Measurements from ENCODE around the gene KCNAB1. TPM values are rescaled to one million over a fixed set of nuclear protein-coding genes. Genes with fewer than 3 reads are reported as not detected.

KCNAB1 gene
- polyA plus RNA-seq, 1 donor (not counting 4 experiments of a cell fraction or from before 2014, with no cell fraction given), result 0.03 TPM

- Histone ChIP-seq H3K27me3 (ENCODE audit: control insufficient read depth, extremely low read depth, insufficient read depth, low read length) (peaks cover 4% of the 10 kb centered on the region), H2AFZ (ENCODE audit: control insufficient read depth, low read length) (no peak overlapping the region), H3K36me3 (ENCODE audit: control insufficient read depth in 2 of 2, extremely low read depth in 1 of 2, insufficient read depth in 2 of 2, low read length in 2 of 2) (no peaks in the 10 kb centered on the region), H3K27ac (ENCODE audit: control insufficient read depth, insufficient read depth, low read length) (no peak overlapping the region), H3K4me1 (ENCODE audit: control insufficient read depth, extremely low read depth, insufficient read depth, low read length) (peaks cover 3% of the 10 kb centered on the region), H3K9me3 (ENCODE audit: control insufficient read depth, low read depth, low read length) (no peaks in the 10 kb centered on the region), H3K79me2 (ENCODE audit: control insufficient read depth, insufficient read depth, low read length) (no peaks in the 10 kb centered on the region), H3K4me3 (ENCODE audit: control insufficient read depth in 2 of 3, extremely low read depth in 1 of 3, insufficient read depth in 2 of 3, low read depth in 1 of 3, low read length in 3 of 3) (no peak overlapping the region), H3K4me2 (ENCODE audit: control insufficient read depth, extremely low read depth, insufficient read depth, low read depth, low read length) (no peak overlapping the region), H4K20me1 (ENCODE audit: control insufficient read depth, extremely low read depth, insufficient read depth, low read length) (no peaks in the 10 kb centered on the region), H3K9ac (ENCODE audit: control insufficient read depth, extremely low read depth, insufficient read depth, low read length) (no peak overlapping the region), H3K9me1 (ENCODE audit: control insufficient read depth, extremely low read depth, insufficient read depth, low read length) (no peaks in the 10 kb centered on the region)
- dilution Hi-C loops (cut with MboI; ENCODE audit: extremely low pct_ligation_motif_present, low sequenced_read_pairs), result loop anchor here (25.0 kb wide), 1 partner anchor 362 kb away; no protein-coding TSS in a partner anchor
- DNase-seq (ENCODE audit: low read depth, low spot score) (no peak), FAIRE-seq (peak; percentile 57)
- TF ChIP-seq CTCF (optimal IDR thresholded peaks at IDR 0.05 in 1 of 3, IDR thresholded peaks at IDR 0.05 in 1 of 3, conservative IDR thresholded peaks at IDR 0.05 in 1 of 3; ENCODE audit: extremely low read depth in 1 of 3, insufficient read depth in 2 of 3, low read length in 3 of 3), result peak; percentile 57 to 88 (median 70)
- TF ChIP-seq EZH2 (IDR thresholded peaks at IDR 0.05; ENCODE audit: low read length), result no peak
These were observed 30.2 kb downstream of the KCNAB1 start for GRCh38 chr3:156150434-156151066.

GRCh38 chr3:156151824-156152428, 31.5 kb downstream of the KCNAB1 start:
- Histone ChIP-seq H3K27me3 (ENCODE audit: control insufficient read depth, extremely low read depth, insufficient read depth, low read length) (no peaks in the 10 kb centered on the region), H3K4me1 (ENCODE audit: control insufficient read depth, extremely low read depth, insufficient read depth, low read length) (peaks cover 3% of the 10 kb centered on the region), H3K79me2 (ENCODE audit: control insufficient read depth, insufficient read depth, low read length) (no peaks in the 10 kb centered on the region), H3K4me2 (ENCODE audit: control insufficient read depth, extremely low read depth, insufficient read depth, low read depth, low read length) (peak overlapping the region; percentile 28), H3K9me3 (ENCODE audit: control insufficient read depth, low read depth, low read length) (no peaks in the 10 kb centered on the region), H3K36me3 (ENCODE audit: control insufficient read depth in 2 of 2, extremely low read depth in 1 of 2, insufficient read depth in 2 of 2, low read length in 2 of 2) (no peaks in the 10 kb centered on the region), H3K27ac (ENCODE audit: control insufficient read depth, insufficient read depth, low read length) (no peak overlapping the region), H4K20me1 (ENCODE audit: control insufficient read depth, extremely low read depth, insufficient read depth, low read length) (no peaks in the 10 kb centered on the region), H3K9ac (ENCODE audit: control insufficient read depth, extremely low read depth, insufficient read depth, low read length) (no peak overlapping the region), H2AFZ (ENCODE audit: control insufficient read depth, low read length) (peak overlapping the region; percentile 70), H3K4me3 (ENCODE audit: control insufficient read depth in 2 of 3, extremely low read depth in 1 of 3, insufficient read depth in 2 of 3, low read depth in 1 of 3, low read length in 3 of 3) (peak overlapping the region in 1 of 3 experiments; percentile 19), H3K9me1 (ENCODE audit: control insufficient read depth, extremely low read depth, insufficient read depth, low read length) (no peaks in the 10 kb centered on the region)
- dilution Hi-C loops (cut with MboI; ENCODE audit: extremely low pct_ligation_motif_present, low sequenced_read_pairs), result loop anchor here (25.0 kb wide), 1 partner anchor 360 kb away; no protein-coding TSS in a partner anchor
- DNase-seq (ENCODE audit: low read depth, low spot score), result peak; percentile 15
- FAIRE-seq, result peak; percentile 80
- TF ChIP-seq EZH2 (IDR thresholded peaks at IDR 0.05; ENCODE audit: low read length) (no peak), CTCF (optimal IDR thresholded peaks at IDR 0.05 in 1 of 3, IDR thresholded peaks at IDR 0.05 in 1 of 3, conservative IDR thresholded peaks at IDR 0.05 in 1 of 3; ENCODE audit: extremely low read depth in 1 of 3, insufficient read depth in 2 of 3, low read length in 3 of 3) (peak; percentile 83 to 97 (median 90))

Measured in keratinocyte (primary cell).